HG03521 (cell line): Measurements from ENCODE around the gene ADAMTSL1.

ENCODE experiments used
- ATAC-seq: cut with Tn5 transposase; IDR thresholded peaks from one replicate; pipeline ENCODE4 v1.9.1; 2021; ENCODE audit warnings: mild to moderate bottlenecking, moderate library complexity; ENCODE audit not compliant: unreplicated experiment

The ADAMTSL1 gene

DNA sequence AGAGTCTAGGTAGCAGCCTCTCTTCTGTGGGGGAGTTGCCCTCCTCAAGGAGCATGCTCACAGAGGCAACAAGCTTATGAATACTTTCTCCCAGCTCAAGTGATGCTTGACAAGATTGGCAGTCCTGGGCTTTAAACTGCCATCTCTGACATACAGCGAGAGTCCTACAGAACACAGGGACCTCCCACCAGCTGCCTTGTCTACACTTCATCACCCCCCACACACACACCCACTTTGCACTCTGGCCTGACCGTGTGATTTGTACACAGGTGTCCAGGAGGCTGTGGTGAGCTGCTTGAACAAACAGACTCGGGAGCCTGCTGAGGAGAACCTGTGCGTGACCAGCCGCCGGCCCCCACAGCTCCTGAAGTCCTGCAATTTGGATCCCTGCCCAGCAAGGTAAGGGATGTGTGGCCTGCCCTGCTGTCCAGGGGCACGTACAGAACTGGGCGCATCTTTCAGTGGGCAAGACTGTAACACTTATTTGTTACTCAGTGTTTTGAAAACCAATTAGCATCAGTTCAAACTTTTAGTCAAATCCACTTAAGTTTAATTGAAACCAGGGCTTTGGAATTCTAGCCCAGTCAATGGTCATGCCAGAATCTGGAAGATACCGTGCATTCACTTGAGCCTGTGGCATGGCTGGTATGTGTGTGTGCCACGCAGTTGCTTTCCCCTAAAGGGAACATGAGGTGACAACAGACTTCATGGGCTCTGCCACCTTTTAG, 247.5 kb downstream of the ADAMTSL1 start:
- no peak for ATAC-seq

GRCh38 chr9:18721995-18722310, 248.0 kb downstream of the ADAMTSL1 start:
- ATAC-seq = no peak

- ATAC-seq = no peak
Measured at GRCh38 chr9:18722882-18723281, 248.9 kb downstream of the ADAMTSL1 start.

DNA sequence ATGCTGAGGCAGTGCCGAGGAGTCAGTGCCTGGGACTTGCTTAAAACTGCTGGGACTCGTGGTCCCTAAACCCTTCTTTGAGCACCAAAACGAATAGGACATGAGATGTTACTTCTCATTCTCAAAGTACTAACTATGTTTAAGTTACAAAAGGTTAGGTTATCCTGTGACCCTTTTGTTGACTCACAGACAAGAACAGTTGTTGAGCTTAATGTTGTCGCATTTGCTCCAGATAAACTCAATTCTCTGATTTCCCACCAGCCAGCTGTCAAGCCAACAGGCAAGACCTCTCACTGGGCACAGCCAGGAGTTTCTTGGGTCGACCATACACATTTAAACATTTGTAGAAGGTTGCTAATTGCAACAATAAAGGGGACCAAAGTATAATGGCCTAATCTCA, 249.4 kb downstream of the ADAMTSL1 start:
- no peak for ATAC-seq

- no peak for ATAC-seq
Measured at GRCh38 chr9:18726546-18726945, 252.6 kb downstream of the ADAMTSL1 start.

- no peak for ATAC-seq
Measured at GRCh38 chr9:18727904-18728303, 254.0 kb downstream of the ADAMTSL1 start.

- no peak for ATAC-seq
Measured at GRCh38 chr9:18728642-18729041, 254.7 kb downstream of the ADAMTSL1 start.

DNA sequence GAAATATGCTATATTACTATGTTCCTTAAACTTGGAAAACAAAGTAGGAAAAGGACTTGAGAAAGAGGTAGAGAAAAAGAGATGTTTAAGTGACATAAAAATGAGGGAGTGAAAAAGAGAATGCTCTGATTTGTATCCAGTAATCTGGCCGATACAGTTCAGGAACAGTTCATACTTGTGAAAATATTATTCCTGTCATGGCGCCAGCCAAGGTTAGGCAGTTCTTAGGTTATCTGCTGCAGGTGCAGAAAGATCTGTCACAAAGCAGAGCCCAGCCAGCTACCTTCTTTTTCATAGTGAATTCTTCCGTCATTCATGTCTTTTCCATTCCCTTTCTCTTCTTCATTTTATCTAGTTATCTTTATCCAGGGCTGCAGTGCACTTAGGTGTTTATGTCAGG, 256.3 kb downstream of the ADAMTSL1 start:
- no peak for ATAC-seq

DNA sequence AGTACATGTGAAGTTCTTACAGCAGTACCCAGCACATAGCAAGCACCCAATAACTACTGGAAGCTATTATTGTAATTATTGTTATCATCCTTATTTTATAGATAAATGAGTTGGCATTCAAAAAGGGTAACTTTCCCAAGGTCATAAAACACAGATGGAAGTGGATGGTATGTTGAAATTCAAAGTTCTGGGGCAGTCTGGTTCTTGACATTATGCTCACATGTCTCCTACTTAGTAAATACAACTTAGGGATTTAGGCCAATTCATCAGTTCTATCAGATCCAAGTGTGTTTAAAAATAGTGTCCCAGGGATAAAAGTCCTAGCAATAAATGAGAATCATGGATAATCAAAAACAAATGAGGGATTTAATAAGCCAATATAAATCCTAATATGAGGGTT, 265.2 kb downstream of the ADAMTSL1 start:
- ATAC-seq = no peak

GRCh38 chr9:18739641-18740318, 265.8 kb downstream of the ADAMTSL1 start:
- ATAC-seq = no peak

DNA sequence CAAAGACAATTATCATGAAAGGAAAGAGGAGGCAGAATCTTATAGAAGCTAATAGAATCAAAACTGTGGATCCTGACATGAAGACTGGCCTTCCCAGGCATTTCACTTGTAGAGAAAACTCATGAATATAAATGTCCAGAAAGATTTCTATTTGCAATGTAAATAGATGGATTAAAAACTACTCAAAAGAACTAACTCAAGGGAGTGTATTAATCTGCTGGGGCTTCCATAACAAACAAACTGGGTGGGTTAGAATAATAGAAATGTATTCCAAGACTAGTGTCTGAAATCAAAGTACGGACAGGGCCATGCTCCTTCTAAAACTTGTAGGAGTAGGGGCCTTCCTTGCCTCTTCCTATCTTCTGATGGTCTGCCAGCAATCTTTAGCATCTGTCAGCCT, 267.4 kb downstream of the ADAMTSL1 start:
- no peak for ATAC-seq

DNA sequence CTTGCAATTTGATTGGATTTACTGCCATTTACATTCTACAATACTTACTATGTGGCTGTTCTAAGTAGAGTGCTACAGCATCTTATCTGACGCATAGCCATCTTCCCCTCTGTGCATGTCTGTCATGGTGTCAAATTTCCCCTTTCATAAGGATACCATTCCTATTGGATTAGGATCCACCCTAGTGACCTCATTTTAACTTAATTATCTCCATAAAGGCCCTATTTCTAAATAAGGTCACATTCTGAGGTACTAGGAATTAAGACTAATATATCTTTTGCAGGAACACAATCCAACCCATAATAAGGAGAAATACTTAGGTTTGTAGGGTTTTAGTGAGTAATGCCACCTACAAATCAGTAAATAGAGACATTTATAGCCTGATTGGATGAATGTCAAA, 268.0 kb downstream of the ADAMTSL1 start:
- no peak for ATAC-seq

- ATAC-seq = no peak
Measured at GRCh38 chr9:18743421-18743820, 269.5 kb downstream of the ADAMTSL1 start.

DNA sequence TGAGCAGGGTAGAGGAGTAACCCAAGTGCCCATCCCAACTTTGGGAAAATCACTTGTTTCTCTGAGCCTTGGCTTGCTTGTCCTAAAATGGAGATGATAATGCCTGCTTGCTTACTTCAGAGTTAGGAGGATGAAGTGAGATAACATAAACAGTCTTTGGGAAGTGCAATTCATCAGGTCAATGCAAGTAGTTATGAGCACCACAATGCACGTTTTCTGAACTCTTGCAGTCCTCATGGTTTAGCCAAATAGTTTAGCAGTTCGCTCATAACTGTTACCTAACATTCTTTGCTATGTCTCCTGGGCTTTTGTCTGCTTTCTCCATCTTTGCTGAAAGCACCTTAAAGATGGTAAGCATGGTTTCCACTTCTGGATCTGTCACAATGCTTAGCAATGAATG, 270.0 kb downstream of the ADAMTSL1 start:
- ATAC-seq = no peak

DNA sequence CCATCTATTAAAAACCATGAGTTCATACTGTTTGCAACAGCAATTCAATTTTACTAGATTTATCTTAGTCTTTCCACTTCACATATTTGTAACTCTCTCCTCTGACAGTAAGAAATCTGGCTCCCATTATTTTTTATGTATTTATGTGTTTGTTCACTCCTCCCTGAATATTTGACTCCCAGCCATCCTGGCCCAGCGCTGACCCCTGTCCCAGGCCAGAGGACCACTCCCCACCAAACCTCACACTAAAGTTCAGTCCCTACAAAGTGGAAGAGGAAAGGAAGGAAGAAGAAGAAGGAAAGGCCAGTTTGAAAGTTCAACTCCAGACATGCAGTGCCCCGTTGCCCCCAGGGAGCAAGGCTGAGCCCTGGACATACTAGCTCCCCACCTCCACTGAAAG, 271.8 kb downstream of the ADAMTSL1 start:
- ATAC-seq = no peak

DNA sequence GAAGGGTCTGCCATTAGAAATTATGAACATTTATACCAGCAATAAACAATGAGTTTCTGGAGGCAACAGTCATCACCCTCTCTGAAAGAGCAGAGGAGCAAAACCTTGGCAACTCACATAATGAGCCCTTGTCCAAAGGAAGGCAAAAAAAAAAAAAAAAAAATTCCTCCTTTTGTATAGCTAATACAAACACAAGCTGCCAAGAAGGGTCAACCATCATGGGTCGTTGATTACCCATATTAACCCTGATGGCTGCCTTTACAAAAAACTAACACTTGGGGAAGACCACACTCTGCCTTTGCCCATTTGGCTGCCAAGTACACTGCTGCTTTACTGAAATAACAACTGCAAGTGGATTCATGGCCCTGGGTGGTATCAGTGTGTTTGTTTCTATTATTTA, 272.7 kb downstream of the ADAMTSL1 start:
- no peak for ATAC-seq

- ATAC-seq = no peak
Measured at GRCh38 chr9:18747595-18747994, 273.6 kb downstream of the ADAMTSL1 start.

DNA sequence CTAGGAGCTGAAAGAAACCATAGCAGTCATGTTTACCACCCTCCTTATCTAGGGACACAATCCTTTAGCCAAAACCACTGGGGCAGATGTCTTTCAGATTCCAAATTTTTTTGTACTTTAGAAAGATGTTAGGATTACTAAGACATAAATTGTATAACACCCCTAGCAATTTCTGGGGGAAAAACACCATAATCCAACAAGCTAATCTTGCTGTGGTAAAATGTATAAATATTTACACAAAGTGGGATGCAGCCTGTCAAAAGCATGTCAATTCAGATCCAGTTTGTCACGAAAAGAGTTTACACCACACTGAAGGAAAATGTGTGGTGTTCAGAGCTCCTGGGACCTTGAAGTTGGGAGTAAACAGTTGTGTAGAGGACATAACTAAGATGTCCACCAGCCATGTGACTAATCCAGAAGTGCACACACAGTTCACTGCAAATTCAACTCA, 274.3 kb downstream of the ADAMTSL1 start:
- no peak for ATAC-seq

GRCh38 chr9:18749711-18750110, 275.8 kb downstream of the ADAMTSL1 start:
- ATAC-seq = no peak

DNA sequence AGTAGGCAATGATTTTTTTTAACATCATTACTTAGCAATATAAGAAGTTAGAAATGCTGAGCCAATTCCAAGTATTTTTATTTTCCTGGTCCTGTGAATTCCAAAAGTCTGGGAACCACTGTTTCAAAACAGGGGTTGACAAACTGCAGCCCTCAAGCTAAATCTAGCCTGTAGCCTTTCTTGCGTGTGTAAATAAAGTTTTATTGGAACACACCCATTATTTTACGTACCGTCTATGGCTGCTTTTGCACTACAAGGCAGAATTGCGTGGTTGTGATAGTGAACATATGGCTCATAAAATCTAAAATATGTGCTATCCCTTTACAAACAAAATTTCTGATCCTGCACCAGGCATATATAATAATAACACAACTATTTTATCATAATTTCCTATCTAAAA, 280.0 kb downstream of the ADAMTSL1 start:
- no peak for ATAC-seq

DNA sequence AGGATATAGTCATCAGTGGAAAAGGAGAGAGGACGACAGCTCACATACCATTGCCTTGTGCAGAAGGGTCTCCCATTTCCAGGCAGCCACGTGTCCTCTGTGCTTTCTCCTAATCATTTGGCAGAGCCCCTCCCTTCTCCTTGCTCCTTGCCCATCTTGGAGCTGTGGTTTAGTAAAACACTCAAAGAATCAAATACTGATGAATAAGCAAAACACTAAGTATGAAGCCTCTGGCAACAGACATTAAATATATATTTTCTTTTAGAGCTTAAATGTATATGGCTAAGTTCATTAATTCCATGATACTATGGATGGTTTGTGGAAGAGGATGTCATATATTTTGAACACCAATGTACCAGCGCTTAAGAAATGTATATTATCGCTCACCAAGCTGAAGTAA, 280.6 kb downstream of the ADAMTSL1 start:
- no peak for ATAC-seq

GRCh38 chr9:18755263-18755662, 281.3 kb downstream of the ADAMTSL1 start:
- ATAC-seq = no peak

DNA sequence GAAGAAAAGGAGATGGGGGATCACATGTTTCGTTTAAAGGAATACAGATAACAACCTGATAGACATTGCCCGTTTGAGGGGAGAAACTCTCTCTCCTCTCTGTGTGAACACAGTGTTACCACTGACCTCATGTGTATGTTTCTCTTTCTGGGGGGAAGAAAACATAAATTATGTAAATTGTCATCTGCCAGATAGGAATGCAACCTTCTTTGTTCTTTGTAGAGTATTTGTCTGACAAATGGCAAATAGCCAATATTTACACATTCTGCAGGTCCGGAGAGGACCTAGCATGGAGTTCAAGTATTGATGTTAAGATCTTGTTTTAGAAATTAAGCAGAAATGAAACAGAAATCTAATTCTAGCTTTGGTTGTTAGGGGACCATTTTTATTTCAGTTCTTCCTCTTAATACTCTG, 282.8 kb downstream of the ADAMTSL1 start:
- ATAC-seq = no peak
